Thoracic aorta endothelial cell (primary cell): ENCODE measurements around the gene TEPSIN. TPM values are rescaled to one million over a fixed set of nuclear protein-coding genes. Genes with fewer than 3 reads are reported as not detected.

Source experiments
- total RNA-seq: library from RNA; depleted of rRNA; stranded (reverse); fragments of >200 nt; gene quantifications from 2 replicates; pipeline ENCODE4 v1.2.3, GENCODE V29; 2012

The TEPSIN gene, protein sequence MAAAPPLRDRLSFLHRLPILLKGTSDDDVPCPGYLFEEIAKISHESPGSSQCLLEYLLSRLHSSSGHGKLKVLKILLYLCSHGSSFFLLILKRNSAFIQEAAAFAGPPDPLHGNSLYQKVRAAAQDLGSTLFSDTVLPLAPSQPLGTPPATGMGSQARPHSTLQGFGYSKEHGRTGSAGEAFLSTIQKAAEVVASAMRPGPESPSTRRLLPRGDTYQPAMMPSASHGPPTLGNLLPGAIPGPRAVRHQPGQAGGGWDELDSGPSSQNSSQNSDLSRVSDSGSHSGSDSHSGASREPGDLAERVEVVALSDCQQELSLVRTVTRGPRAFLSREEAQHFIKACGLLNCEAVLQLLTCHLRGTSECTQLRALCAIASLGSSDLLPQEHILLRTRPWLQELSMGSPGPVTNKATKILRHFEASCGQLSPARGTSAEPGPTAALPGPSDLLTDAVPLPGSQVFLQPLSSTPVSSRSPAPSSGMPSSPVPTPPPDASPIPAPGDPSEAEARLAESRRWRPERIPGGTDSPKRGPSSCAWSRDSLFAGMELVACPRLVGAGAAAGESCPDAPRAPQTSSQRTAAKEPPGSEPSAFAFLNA
- total RNA-seq = 17.8 and 21.2 TPM in 2 replicates

GRCh38 chr17:81238815-81239713 is at the start of gene TEPSIN, which contains the start of gene NDUFAF8:
TEPSIN (minus strand) TSS chr17:81239055; CDS start chr17:81239033, 22 bp downstream.
NDUFAF8 (plus strand) TSS chr17:81239318; CDS start chr17:81239364, 46 bp downstream.

DNA sequence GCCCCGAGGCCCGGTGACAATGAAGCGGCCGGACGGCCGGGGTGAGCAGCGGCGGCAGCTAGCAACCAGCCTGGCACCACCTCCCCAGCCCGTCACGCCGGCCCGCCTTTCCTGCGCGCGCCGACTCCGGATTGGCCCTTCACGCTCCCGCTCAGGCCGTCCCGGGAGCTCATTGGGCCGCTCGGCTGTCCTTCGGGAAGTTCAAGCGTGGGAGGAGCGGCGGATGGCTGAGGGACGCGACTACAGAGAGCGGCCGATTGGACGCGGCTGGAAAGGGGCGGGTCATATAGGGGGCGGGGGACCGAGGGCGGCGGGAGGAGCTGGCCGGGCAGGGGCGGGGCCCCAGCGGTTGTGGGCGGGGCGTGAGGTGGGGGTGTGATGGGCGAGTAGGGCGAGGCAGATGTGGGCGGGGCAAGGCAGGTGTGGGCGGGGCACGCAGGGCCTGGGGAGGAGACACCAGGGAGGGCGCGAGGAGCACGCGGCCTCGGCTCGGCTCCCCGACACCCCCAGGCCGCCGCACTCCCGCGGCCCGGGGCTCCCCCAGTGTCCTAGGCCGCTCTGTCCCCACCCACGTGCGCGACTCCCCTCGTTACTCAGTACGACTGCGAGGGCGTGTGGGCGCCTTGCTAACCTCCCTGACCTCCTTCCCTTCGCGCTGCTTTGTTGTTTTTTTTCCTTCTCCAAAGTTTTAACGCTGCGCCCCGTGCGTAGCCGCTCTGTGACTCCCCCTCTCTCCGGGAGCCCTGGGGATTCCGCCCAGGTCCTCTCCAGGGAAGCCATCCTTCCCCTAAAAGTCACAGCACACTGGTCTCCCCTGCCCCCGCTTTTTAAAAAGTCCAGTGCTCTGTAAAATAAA is 15.7 kb downstream of the TEPSIN start, which contains the start of gene CEP131:
Gene CEP131, minus strand, starts transcription at position 60 of the 856 bp plus-strand sequence. CDS start 2,909 bp downstream, outside the sequence.

Other genes starting within 250 kb of the TEPSIN start
- gene CHMP6, start 247.2 kb downstream of the TEPSIN start, total RNA-seq = 28.9 and 30.6 TPM in 2 replicates
- gene BAIAP2, start 203.9 kb downstream of the TEPSIN start, total RNA-seq = 10.6 and 14.0 TPM in 2 replicates
- not detected in 2 replicates for gene PVALEF, start 73.5 kb downstream of the TEPSIN start, total RNA-seq
- 2.1 and 3.8 TPM in 2 replicates for gene AATK, start 72.8 kb downstream of the TEPSIN start, total RNA-seq
- gene CEP131, start 16.1 kb downstream of the TEPSIN start, total RNA-seq = 12.9 and 15.3 TPM in 2 replicates
- gene NDUFAF8, start 263 bp upstream of the TEPSIN start, total RNA-seq = 30.9 and 42.2 TPM in 2 replicates
- gene SLC38A10, start 56.3 kb upstream of the TEPSIN start, total RNA-seq = 58.9 and 76.7 TPM in 2 replicates
- 6.0 and 10.3 TPM in 2 replicates for gene BAHCC1, start 156.4 kb upstream of the TEPSIN start, total RNA-seq